D721Med (cell line): ENCODE measurements around the gene INKA1.

ENCODE experiments used
- DNase-seq: peaks from one replicate; pipeline ENCODE4 v3.0.0; 2011; ENCODE audit warnings: low spot score; ENCODE audit not compliant: insufficient read length
- FAIRE-seq: peaks from 2 replicates; lab custom pipeline; 2011; peaks lifted over from hg19 to GRCh38; lab: Jason Lieb, UNC
- CTCF ChIP-seq: IDR thresholded peaks from 2 replicates; pipeline ENCODE4 v1.5.1; 2012; ENCODE audit warnings: mild to moderate bottlenecking, control low read depth; ENCODE audit not compliant: insufficient read depth; ENCODE audit errors: missing control alignments

INKA1 gene

GRCh38 chr3:49787536-49787935 is 15.5 kb upstream of the INKA1 start:
- no peak for TF ChIP-seq CTCF
- FAIRE-seq = no peak

GRCh38 chr3:49788056-49788455 is 15.0 kb upstream of the INKA1 start:
- FAIRE-seq (no peak), DNase-seq (peak; percentile 5)
- no peak for TF ChIP-seq CTCF

More at GRCh38 chr3:49787536-49787935, 15.5 kb upstream of the INKA1 start:
- no peak for DNase-seq

- no peak for TF ChIP-seq CTCF
- DNase-seq = peak; percentile 6
- FAIRE-seq = no peak
Measured at GRCh38 chr3:49790626-49791411, 12.2 kb upstream of the INKA1 start.

- TF ChIP-seq CTCF = no peak
- no peak for FAIRE-seq
- DNase-seq = peak; percentile 3
Measured at GRCh38 chr3:49791571-49791970, 11.5 kb upstream of the INKA1 start.

- no peak for TF ChIP-seq CTCF
- no peak for FAIRE-seq
- peak; percentile 8 for DNase-seq
Measured at GRCh38 chr3:49792371-49793150, 10.5 kb upstream of the INKA1 start.

- no peak for TF ChIP-seq CTCF
- no peak for FAIRE-seq
- DNase-seq = peak; percentile 13
Measured at GRCh38 chr3:49793486-49794085, 9.5 kb upstream of the INKA1 start.

- FAIRE-seq = no peak
- DNase-seq = peak; percentile 12
- TF ChIP-seq CTCF = no peak
Measured at GRCh38 chr3:49794431-49794830, 8.6 kb upstream of the INKA1 start.
